Activated T-helper 1 cell treated with anti-CD3 and anti-CD28 coated beads, Interleukin-12 subunit alpha, Interleukin-12 subunit beta, Interleukin-2, Interleukin-4 antibody, amounts not matched to agents 30 ng/mL and 10 ng/mL and 1 ng/mL, durations not matched to agents 14 hours and 24 hours and 36 hours (primary cell): ENCODE measurements around the gene GALNT7. TPM values are rescaled to one million over a fixed set of nuclear protein-coding genes. Genes with fewer than 3 reads are reported as not detected.

Source experiments
- DNase-seq: peaks from one replicate; pipeline ENCODE4 v3.0.0; 2021; ENCODE audit warnings: low spot score
- H3K27ac Mint-ChIP-seq: one replicate; pipeline ENCODE4 v1.8.0; 2021; ENCODE audit warnings: mild to moderate bottlenecking, mixed read lengths
- H3K27me3 Mint-ChIP-seq: one replicate; pipeline ENCODE4 v1.8.0; 2022; ENCODE audit warnings: mild to moderate bottlenecking, moderate library complexity, mixed read lengths; ENCODE audit not compliant: insufficient read depth
- H3K36me3 Mint-ChIP-seq: one replicate; pipeline ENCODE4 v1.8.0; 2021; ENCODE audit warnings: low read depth, mixed read lengths
- H3K4me1 Mint-ChIP-seq: one replicate; pipeline ENCODE4 v1.8.0; 2021; ENCODE audit warnings: low read depth, mixed read lengths
- H3K4me3 Mint-ChIP-seq: one replicate; pipeline ENCODE4 v1.8.0; 2021; ENCODE audit warnings: mild to moderate bottlenecking, moderate library complexity, mixed read lengths
- H3K9me3 Mint-ChIP-seq: one replicate; pipeline ENCODE4 v1.8.0; 2021; ENCODE audit warnings: mixed read lengths
- intact Hi-C: fragments of 100-400 bp; cut with micrococcal nuclease; formaldehyde crosslinking; loops from one replicate; pipeline ENCODE4 v1.15.1; 2024
- total RNA-seq: library from RNA; stranded (reverse); gene quantifications from 2 replicates; pipeline ENCODE4 v1.2.3, GENCODE V29; 2022

GALNT7 gene
- total RNA-seq, 1 donor from 2014 or later = 30.5 TPM

GRCh38 chr4:173235050-173235449 lies 66.4 kb downstream of the GALNT7 start:
- intact Hi-C loops = no loop called here
- DNase-seq = no peak

DNA sequence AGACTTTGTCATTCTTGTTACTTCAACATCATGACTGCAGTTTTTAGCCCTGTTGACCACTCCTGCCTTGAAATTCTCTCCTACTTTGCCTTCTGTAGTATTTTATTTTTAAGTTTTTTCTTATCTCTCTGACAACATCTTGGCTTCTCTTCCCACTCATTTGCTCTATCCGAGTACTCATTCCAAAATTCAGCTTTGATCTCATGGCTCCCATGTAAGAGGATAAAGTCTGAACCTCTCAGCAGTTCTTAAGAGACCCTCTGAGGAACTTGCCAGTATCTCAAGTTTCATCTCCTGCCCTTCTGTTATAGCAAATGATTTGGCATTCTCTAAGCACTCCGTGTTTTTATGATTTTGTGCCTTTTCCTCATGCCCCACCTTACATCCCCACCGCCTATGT lies 67.7 kb downstream of the GALNT7 start:
- H3K4me3 Mint-ChIP-seq = no peak overlapping the region
- H3K4me1 Mint-ChIP-seq = no peaks in the 10 kb centered on the region
- H3K27me3 Mint-ChIP-seq = no peaks in the 10 kb centered on the region
- intact Hi-C loops = no loop called here
- no peaks in the 10 kb centered on the region for H3K9me3 Mint-ChIP-seq
- no peak for DNase-seq
- H3K36me3 Mint-ChIP-seq = no peaks in the 10 kb centered on the region
- no peak overlapping the region for H3K27ac Mint-ChIP-seq

More at GRCh38 chr4:173235050-173235449, 66.4 kb downstream of the GALNT7 start:
- Mint-ChIP-seq H3K9me3 (no peaks in the 10 kb centered on the region), H3K4me1 (no peaks in the 10 kb centered on the region), H3K27me3 (no peaks in the 10 kb centered on the region), H3K36me3 (no peaks in the 10 kb centered on the region), H3K27ac (no peak overlapping the region), H3K4me3 (no peak overlapping the region)

GRCh38 chr4:173237152-173237551 lies 68.5 kb downstream of the GALNT7 start:
- H3K4me3 Mint-ChIP-seq = no peak overlapping the region
- H3K27ac Mint-ChIP-seq = no peak overlapping the region
- intact Hi-C loops = no loop called here
- no peaks in the 10 kb centered on the region for H3K27me3 Mint-ChIP-seq
- DNase-seq = no peak
- H3K4me1 Mint-ChIP-seq = no peaks in the 10 kb centered on the region
- no peaks in the 10 kb centered on the region for H3K9me3 Mint-ChIP-seq
- H3K36me3 Mint-ChIP-seq = no peaks in the 10 kb centered on the region

DNA sequence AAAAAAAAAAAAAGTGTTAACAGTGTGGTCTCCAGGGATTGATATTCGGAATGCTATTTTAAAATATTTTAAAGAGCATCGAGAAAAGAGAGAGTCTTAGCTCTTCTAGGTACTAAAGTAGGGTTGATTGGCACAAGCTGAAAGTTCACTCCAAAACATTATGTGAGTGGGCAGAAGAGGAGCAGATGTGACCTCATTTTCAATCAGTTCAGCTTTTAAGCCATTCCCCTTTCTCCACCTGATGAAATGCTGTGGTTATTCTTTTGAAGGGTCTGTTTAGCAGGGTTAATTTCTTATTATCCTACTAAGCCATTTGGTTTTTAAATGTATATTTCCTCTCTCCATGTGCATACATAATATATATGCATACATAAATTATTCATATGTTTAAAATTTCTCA lies 69.2 kb downstream of the GALNT7 start:
- Mint-ChIP-seq H3K36me3 (no peaks in the 10 kb centered on the region), H3K9me3 (no peaks in the 10 kb centered on the region), H3K4me3 (no peak overlapping the region), H3K27ac (no peak overlapping the region), H3K27me3 (no peaks in the 10 kb centered on the region), H3K4me1 (peaks cover 5% of the 10 kb centered on the region)
- no peak for DNase-seq
- intact Hi-C loops = no loop called here

DNA sequence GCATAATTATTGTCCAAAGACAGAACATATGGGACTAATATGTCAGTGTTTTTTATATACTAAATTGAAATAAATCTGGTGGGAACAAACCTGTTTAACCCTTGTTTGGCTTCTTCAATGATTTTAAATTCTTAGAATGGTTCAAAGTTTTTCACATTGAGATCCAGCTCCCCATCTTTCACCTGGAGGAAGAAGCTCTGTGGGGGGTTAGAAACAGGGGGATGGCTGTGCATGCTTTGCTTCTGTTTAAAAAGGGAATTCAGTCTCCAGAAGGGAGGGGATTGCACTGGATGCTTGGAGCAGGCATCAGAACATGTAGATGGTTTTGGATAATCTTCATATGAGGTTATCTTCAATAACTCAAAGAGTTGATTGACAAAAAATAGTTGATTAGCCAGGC lies 72.1 kb downstream of the GALNT7 start:
- intact Hi-C loops = no loop called here
- peaks cover 8% of the 10 kb centered on the region for H3K4me1 Mint-ChIP-seq
- H3K27me3 Mint-ChIP-seq = peaks cover 7% of the 10 kb centered on the region
- no peak overlapping the region for H3K4me3 Mint-ChIP-seq
- H3K27ac Mint-ChIP-seq = no peak overlapping the region
- DNase-seq = no peak
- no peaks in the 10 kb centered on the region for H3K9me3 Mint-ChIP-seq
- H3K36me3 Mint-ChIP-seq = no peaks in the 10 kb centered on the region

GRCh38 chr4:173242466-173243250 lies 74.0 kb downstream of the GALNT7 start:
- Mint-ChIP-seq H3K4me1 (peaks cover 8% of the 10 kb centered on the region), H3K27me3 (peaks cover 12% of the 10 kb centered on the region), H3K27ac (no peak overlapping the region), H3K9me3 (no peaks in the 10 kb centered on the region), H3K36me3 (no peaks in the 10 kb centered on the region), H3K4me3 (no peak overlapping the region)
- DNase-seq = no peak
- intact Hi-C loops = no loop called here

DNA sequence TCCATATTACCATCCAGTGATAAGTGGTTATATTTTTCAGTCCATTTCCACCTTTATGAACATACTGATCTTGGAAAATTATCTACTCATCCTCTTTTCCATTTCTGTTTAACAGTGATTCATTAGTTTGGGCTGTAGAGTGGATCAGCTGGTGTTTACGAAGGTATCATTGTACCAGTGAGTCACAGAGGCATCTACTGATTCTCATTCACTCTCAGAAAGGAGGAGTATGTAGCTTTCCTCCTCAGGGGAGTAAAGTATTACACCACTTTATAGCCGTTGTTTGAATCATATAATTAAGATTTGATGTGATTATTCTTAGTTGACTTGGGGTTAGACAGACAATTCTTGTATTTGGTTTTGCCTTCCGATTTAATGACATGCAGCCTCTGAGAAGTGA lies 74.7 kb downstream of the GALNT7 start:
- intact Hi-C loops = no loop called here
- no peak for DNase-seq
- Mint-ChIP-seq H3K27ac (no peak overlapping the region), H3K27me3 (peaks cover 12% of the 10 kb centered on the region), H3K9me3 (no peaks in the 10 kb centered on the region), H3K36me3 (no peaks in the 10 kb centered on the region), H3K4me3 (no peak overlapping the region), H3K4me1 (peaks cover 8% of the 10 kb centered on the region)

GRCh38 chr4:173243917-173244658 lies 75.5 kb downstream of the GALNT7 start:
- H3K9me3 Mint-ChIP-seq = no peaks in the 10 kb centered on the region
- intact Hi-C loops = no loop called here
- DNase-seq = no peak
- no peak overlapping the region for H3K4me3 Mint-ChIP-seq
- H3K4me1 Mint-ChIP-seq = peaks cover 8% of the 10 kb centered on the region
- H3K27ac Mint-ChIP-seq = no peak overlapping the region
- H3K36me3 Mint-ChIP-seq = no peaks in the 10 kb centered on the region
- H3K27me3 Mint-ChIP-seq = peaks cover 12% of the 10 kb centered on the region

- DNase-seq = no peak
- Mint-ChIP-seq H3K27ac (no peak overlapping the region), H3K4me1 (peaks cover 8% of the 10 kb centered on the region), H3K9me3 (no peaks in the 10 kb centered on the region), H3K27me3 (peaks cover 12% of the 10 kb centered on the region), H3K4me3 (no peak overlapping the region), H3K36me3 (peaks cover 2% of the 10 kb centered on the region)
- intact Hi-C loops = no loop called here
Measured at GRCh38 chr4:173245952-173246351, 77.3 kb downstream of the GALNT7 start.

- Mint-ChIP-seq H3K27ac (no peak overlapping the region), H3K4me1 (peaks cover 8% of the 10 kb centered on the region), H3K4me3 (no peak overlapping the region), H3K36me3 (peaks cover 2% of the 10 kb centered on the region), H3K27me3 (peaks cover 12% of the 10 kb centered on the region), H3K9me3 (no peaks in the 10 kb centered on the region)
- intact Hi-C loops = no loop called here
- DNase-seq = no peak
Measured at GRCh38 chr4:173246719-173247118, 78.1 kb downstream of the GALNT7 start.

DNA sequence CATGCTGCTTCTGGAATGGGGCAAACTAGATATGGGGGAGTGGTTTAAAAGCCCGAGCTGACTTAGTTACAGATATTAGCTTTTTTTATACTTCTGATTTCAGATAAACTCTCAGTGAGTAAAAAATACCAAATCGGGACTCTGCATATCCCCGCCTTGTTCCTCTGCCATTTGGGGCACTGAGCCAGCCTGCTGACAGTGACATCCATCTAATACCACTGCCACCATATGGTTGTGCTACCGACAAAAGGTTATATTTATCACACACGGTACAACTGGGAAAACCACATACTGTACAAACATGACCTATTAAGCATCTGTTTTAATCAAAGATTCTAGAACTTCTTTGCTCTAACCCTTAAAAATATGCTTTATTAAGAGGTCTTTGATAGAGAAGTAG lies 78.7 kb downstream of the GALNT7 start:
- H3K4me3 Mint-ChIP-seq = no peak overlapping the region
- no peak for DNase-seq
- intact Hi-C loops = no loop called here
- H3K4me1 Mint-ChIP-seq = peaks cover 7% of the 10 kb centered on the region
- no peaks in the 10 kb centered on the region for H3K9me3 Mint-ChIP-seq
- peaks cover 12% of the 10 kb centered on the region for H3K27me3 Mint-ChIP-seq
- peaks cover 2% of the 10 kb centered on the region for H3K36me3 Mint-ChIP-seq
- H3K27ac Mint-ChIP-seq = no peak overlapping the region

DNA sequence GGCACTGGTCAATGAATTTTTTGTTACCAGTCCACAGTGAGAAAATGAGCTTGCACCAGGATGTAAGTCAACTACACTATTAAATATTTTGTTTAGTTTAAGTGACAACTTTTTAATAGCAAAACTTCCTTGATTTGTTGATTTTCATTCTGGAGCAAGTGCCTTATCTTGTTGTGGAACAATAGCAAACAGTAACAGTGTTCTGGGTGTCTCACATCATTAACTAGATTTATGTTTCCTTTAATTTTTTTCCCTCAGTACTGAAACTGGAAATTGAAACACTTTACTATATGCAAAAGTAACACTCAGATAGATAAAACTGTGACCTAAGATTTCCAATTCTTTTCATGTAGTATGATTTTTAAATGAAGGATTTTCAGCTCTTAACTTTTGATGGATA lies 80.1 kb downstream of the GALNT7 start:
- Mint-ChIP-seq H3K27ac (no peak overlapping the region), H3K27me3 (peaks cover 12% of the 10 kb centered on the region), H3K4me1 (no peaks in the 10 kb centered on the region)

More for the DNA sequence above, 80.1 kb downstream of the GALNT7 start:
- intact Hi-C loops = no loop called here
- H3K36me3 Mint-ChIP-seq = peaks cover 6% of the 10 kb centered on the region
- H3K9me3 Mint-ChIP-seq = no peaks in the 10 kb centered on the region
- H3K4me3 Mint-ChIP-seq = no peak overlapping the region
- DNase-seq = no peak
